Suprapubic skin (tissue), 4 donors: ENCODE data around the gene RNF26.

ENCODE experiments used
- CTCF ChIP-seq, 2 donors: fragments of 200-600 bp in 1 of 2; fragments of 450-650 bp in 1 of 2; sonication (generic) in 1 of 2; IDR thresholded peaks; one replicate each; pipeline ENCODE4 v1.5.1; 2016 to 2019; ENCODE audit warnings: antibody characterized with exemption in 2 of 2, mild to moderate bottlenecking in 1 of 2, moderate library complexity in 1 of 2
- EP300 ChIP-seq: sonication (generic); formaldehyde crosslinking; IDR thresholded peaks from one replicate; pipeline ENCODE4 v1.6.1; 2017; ENCODE audit warnings: antibody characterized with exemption
- POLR2A ChIP-seq, 2 donors: fragments of 450-650 bp; IDR thresholded peaks; one replicate each; pipeline ENCODE4 v1.6.1; 2017; ENCODE audit warnings: antibody characterized with exemption in 2 of 2, mild to moderate bottlenecking in 2 of 2, moderate library complexity in 2 of 2
- POLR2AphosphoS5 ChIP-seq, 3 donors: sonication (generic); formaldehyde crosslinking; IDR thresholded peaks; one replicate each; pipeline ENCODE4 v1.6.1; 2017; ENCODE audit warnings: antibody characterized with exemption in 3 of 3

DNA sequence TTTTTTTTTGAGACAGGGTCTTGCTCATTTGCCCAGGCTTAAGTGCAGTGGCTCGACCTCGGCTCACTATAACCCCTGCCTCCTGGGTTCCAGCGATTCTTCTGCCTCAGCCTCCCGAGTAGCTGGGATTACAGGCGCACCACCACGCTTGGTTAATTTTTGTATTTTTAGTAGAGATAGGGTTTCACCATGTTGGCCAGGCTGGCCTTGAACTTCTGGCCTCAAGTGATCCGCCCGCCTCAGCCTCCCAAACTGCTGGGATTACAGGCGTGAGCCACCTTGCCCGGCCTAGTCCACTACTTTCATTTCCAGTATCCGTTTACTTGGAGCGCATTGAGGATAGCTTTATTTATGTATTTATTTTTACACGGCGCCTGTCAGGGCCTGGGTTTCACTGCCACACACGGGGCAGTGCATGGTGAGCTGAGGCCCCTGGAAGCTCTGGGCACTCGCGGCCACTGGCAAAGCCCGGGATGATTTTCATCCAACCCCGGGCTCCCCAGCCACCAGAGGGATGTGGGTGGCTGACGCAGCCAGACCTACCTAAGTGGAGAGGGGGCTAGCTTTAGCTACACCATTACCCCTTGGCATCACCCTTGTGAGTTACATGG, 11.3 kb upstream of the RNF26 start:
- TF ChIP-seq CTCF (IDR thresholded peaks at IDR 0.05) (no peak), EP300 (no peak), POLR2AphosphoS5 (IDR thresholded peaks at IDR 0.05) (no peak), POLR2A (IDR thresholded peaks at IDR 0.05) (no peak)
